KOPT-K1 (cell line): ENCODE measurements around the gene LOXL4.

Experiments
- H3K27ac ChIP-seq: fragments of 200-600 bp; sonication (generic); 2 replicates; pipeline ENCODE4 v1.5.1; 2016; ENCODE audit warnings: antibody characterized with exemption, mild to moderate bottlenecking, low read depth, low read length; ENCODE audit not compliant: poor library complexity, severe bottlenecking
- H3K36me3 ChIP-seq: fragments of 200-600 bp; sonication (generic); 2 replicates; pipeline ENCODE4 v1.5.1; 2017; ENCODE audit warnings: antibody characterized with exemption, mild to moderate bottlenecking, low read length, moderate library complexity; ENCODE audit not compliant: insufficient read depth
- H3K9me3 ChIP-seq: fragments of 200-600 bp; sonication (generic); 2 replicates; pipeline ENCODE4 v1.5.1; 2017; ENCODE audit warnings: antibody characterized with exemption, low read length, mild to moderate bottlenecking; ENCODE audit not compliant: insufficient read depth, poor library complexity, severe bottlenecking

LOXL4 gene

GRCh38 chr10:98261436-98262277 lies 6.3 kb downstream of the LOXL4 start:
- H3K27ac ChIP-seq, result no peak overlapping the region

GRCh38 chr10:98260752-98261151 lies 7.2 kb downstream of the LOXL4 start:
- Histone ChIP-seq H3K9me3 (no peaks in the 10 kb centered on the region), H3K27ac (no peak overlapping the region), H3K36me3 (0 out of 2 replicates have a peak, but pooled peaks cover 4% of the 10 kb centered on the region)

More at GRCh38 chr10:98261436-98262277, 6.3 kb downstream of the LOXL4 start:
- Histone ChIP-seq H3K9me3 (no peaks in the 10 kb centered on the region), H3K36me3 (no peaks in the 10 kb centered on the region)

GRCh38 chr10:98260350-98260749 lies 7.6 kb downstream of the LOXL4 start:
- no peak overlapping the region for H3K27ac ChIP-seq
- no peaks in the 10 kb centered on the region for H3K9me3 ChIP-seq

GRCh38 chr10:98259606-98260315 lies 8.2 kb downstream of the LOXL4 start:
- Histone ChIP-seq H3K9me3 (no peaks in the 10 kb centered on the region), H3K27ac (no peak overlapping the region), H3K36me3 (0 out of 2 replicates have a peak, but pooled peaks cover 7% of the 10 kb centered on the region)

More at GRCh38 chr10:98260350-98260749, 7.6 kb downstream of the LOXL4 start:
- 0 out of 2 replicates have a peak, but pooled peaks cover 7% of the 10 kb centered on the region for H3K36me3 ChIP-seq

GRCh38 chr10:98258683-98259454 lies 9.1 kb downstream of the LOXL4 start:
- H3K36me3 ChIP-seq, result 0 out of 2 replicates have a peak, but pooled peaks cover 7% of the 10 kb centered on the region
- no peaks in the 10 kb centered on the region for H3K9me3 ChIP-seq
- no peak overlapping the region for H3K27ac ChIP-seq

DNA sequence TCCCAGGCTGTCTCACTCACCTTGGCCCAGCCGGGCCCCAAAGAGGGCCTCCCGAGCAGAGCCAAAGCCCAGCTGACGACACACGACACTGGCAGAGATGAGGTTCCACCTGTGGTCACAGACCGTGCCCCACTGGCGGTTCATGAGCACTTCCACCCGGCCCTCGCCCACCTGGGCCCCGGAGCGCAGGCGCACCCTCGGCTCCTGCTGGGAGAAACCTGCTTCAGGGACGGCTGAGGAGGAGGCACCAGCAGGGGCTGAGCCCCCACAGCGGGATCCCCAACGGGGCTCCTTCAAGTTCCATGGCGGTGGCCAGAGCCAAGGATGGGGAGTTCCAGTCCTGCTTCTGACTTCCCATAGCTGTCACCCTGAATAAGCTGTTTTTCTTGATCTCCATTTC lies 10.0 kb downstream of the LOXL4 start:
- Histone ChIP-seq H3K36me3 (0 out of 2 replicates have a peak, but pooled peaks cover 7% of the 10 kb centered on the region), H3K9me3 (no peaks in the 10 kb centered on the region), H3K27ac (no peak overlapping the region)

GRCh38 chr10:98257198-98257597 lies 10.8 kb downstream of the LOXL4 start:
- 0 out of 2 replicates have a peak, but pooled peaks cover 11% of the 10 kb centered on the region for H3K36me3 ChIP-seq
- H3K9me3 ChIP-seq, result no peaks in the 10 kb centered on the region
- no peak overlapping the region for H3K27ac ChIP-seq

DNA sequence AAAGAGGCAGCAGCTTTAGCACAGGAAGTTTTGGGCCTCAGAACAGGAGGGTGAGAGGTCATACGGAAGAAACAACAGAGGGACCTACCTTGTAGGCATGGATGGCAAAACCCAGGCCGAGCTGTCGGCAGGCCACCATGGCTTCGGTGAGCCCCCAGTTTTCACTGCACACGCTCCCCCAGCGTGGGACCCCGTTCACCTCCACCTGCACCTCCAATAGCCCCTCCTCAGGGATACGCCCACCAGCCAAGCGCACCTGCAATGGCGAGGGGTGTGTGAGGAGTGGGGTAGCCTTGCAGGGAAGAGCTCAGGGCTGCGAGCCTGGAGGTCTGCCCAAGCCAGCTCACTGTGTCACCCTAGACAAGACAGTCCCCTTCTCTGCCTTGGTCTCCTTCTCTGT lies 11.3 kb downstream of the LOXL4 start:
- Histone ChIP-seq H3K36me3 (0 out of 2 replicates have a peak, but pooled peaks cover 14% of the 10 kb centered on the region), H3K9me3 (no peaks in the 10 kb centered on the region), H3K27ac (no peak overlapping the region)

DNA sequence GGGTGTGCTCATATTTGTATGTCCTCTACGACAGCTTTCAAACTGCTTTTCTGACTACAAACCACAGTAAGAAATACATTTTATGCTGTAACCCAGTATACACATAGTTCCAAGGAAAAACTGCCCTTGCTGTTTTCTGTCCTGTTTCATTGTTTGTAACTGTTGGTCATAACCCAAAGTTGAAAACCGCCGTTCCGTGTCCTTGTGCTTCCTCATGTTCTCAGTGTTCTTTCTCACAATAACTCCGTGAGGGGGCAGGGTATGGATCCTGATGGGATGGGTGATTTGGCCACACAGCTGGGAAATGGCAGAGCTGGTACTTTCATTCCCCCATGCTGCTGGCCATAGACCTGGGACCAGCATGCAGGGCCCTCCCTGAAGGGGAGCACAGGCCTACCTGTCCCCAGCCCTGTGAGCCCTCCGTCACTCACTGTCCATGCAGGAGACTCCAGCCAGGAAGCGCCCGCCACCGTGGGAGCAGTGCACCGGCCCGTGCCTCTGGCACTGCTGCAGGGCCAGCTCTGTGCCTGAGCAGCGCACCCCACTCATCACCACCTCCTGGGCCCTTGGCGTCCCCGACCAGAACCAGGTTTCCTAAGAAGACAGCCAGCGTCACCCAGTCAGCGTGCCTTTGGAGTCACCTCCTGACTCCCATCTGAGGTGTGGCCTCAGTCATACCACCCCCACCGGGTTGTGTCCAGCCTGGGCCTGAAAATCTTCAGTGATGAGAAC lies 12.7 kb downstream of the LOXL4 start:
- H3K27ac ChIP-seq, result no peak overlapping the region
- no peaks in the 10 kb centered on the region for H3K9me3 ChIP-seq
- H3K36me3 ChIP-seq, result peaks cover 26% of the 10 kb centered on the region; the same call in 1 of the 2 replicates

GRCh38 chr10:98254234-98254974 lies 13.6 kb downstream of the LOXL4 start:
- no peak overlapping the region for H3K27ac ChIP-seq

GRCh38 chr10:98253499-98253898 lies 14.5 kb downstream of the LOXL4 start:
- peaks cover 44% of the 10 kb centered on the region for H3K36me3 ChIP-seq
- no peak overlapping the region for H3K27ac ChIP-seq
- no peaks in the 10 kb centered on the region for H3K9me3 ChIP-seq

More at GRCh38 chr10:98254234-98254974, 13.6 kb downstream of the LOXL4 start:
- Histone ChIP-seq H3K9me3 (no peaks in the 10 kb centered on the region), H3K36me3 (peaks cover 35% of the 10 kb centered on the region; the same call in 1 of the 2 replicates)

GRCh38 chr10:98252464-98252863 lies 15.5 kb downstream of the LOXL4 start:
- H3K36me3 ChIP-seq, result peaks cover 54% of the 10 kb centered on the region
- no peak overlapping the region for H3K27ac ChIP-seq

DNA sequence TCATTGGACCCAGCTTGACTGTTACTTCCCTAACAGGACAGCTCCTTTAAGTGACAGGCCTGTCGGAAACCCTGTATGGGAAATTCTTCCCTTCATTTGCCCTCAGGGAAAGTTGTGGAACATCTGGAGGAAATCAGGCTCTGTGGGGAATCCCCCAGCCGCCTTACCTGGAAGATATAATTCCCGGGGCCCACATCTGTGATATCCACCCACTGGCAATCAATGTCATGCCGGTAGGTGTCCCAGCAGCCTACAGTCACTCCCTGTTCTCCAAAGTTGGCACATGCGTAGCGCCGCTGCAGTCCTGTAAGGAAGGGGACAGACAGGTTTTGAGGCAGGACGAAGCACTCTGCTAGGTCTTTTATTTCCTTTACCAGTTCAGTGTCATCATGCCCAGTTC lies 16.6 kb downstream of the LOXL4 start:
- Histone ChIP-seq H3K9me3 (no peaks in the 10 kb centered on the region), H3K27ac (no peak overlapping the region), H3K36me3 (peaks cover 61% of the 10 kb centered on the region)

More at GRCh38 chr10:98252464-98252863, 15.5 kb downstream of the LOXL4 start:
- H3K9me3 ChIP-seq, result no peaks in the 10 kb centered on the region
